Activated CD4-positive, CD25-positive, alpha-beta regulatory T cell treated with anti-CD3 and anti-CD28 coated beads, Interleukin-2, amount 50 U/mL, for 24 hours (primary cell): Measurements from ENCODE around the gene CSHL1.

Experiments
- ATAC-seq, 2 donors: fragments of 150-1000 bp; cut with Tn5 transposase; one replicate each; pipeline ENCODE4 v1.10.0; 2021; ENCODE audit warnings: mild to moderate bottlenecking in 1 of 2, moderate library complexity in 1 of 2

The CSHL1 gene

GRCh38 chr17:63911041-63911635 is at the start of gene CSHL1:
Gene CSHL1 (minus strand): TSS chr17:63911258. CDS start chr17:63911196, 62 bp downstream.
- ATAC-seq = no peak

GRCh38 chr17:63960430-63960829 is 49.4 kb upstream of the CSHL1 start:
- ATAC-seq = no peak

GRCh38 chr17:63960006-63960405 is 48.9 kb upstream of the CSHL1 start:
- ATAC-seq = no peak

GRCh38 chr17:63956296-63956920 is 45.4 kb upstream of the CSHL1 start:
- ATAC-seq = no peak

- ATAC-seq = no peak
These were observed 44.7 kb upstream of the CSHL1 start for GRCh38 chr17:63955791-63956190.

- no peak for ATAC-seq
These were observed 44.2 kb upstream of the CSHL1 start for GRCh38 chr17:63955232-63955631.

- ATAC-seq = peak; percentile 68 to 69
These were observed 43.5 kb upstream of the CSHL1 start for GRCh38 chr17:63954402-63955063.

- no peak for ATAC-seq
These were observed 40.2 kb upstream of the CSHL1 start for GRCh38 chr17:63950940-63951907.

- no peak for ATAC-seq
These were observed 38.7 kb upstream of the CSHL1 start for GRCh38 chr17:63949576-63950250.

GRCh38 chr17:63948521-63948920 is 37.5 kb upstream of the CSHL1 start:
- no peak for ATAC-seq

GRCh38 chr17:63947711-63948330 is 36.8 kb upstream of the CSHL1 start:
- ATAC-seq = no peak

- peak; percentile 80 to 83 for ATAC-seq
These were observed 35.6 kb upstream of the CSHL1 start for GRCh38 chr17:63946440-63947363.

- no peak for ATAC-seq
These were observed 34.9 kb upstream of the CSHL1 start for GRCh38 chr17:63945784-63946439.

GRCh38 chr17:63944736-63945499 is 33.9 kb upstream of the CSHL1 start:
- ATAC-seq = no peak

GRCh38 chr17:63943745-63944144 is 32.7 kb upstream of the CSHL1 start:
- no peak for ATAC-seq

- ATAC-seq = no peak
These were observed 31.4 kb upstream of the CSHL1 start for GRCh38 chr17:63942309-63942985.

GRCh38 chr17:63941751-63942150 is 30.7 kb upstream of the CSHL1 start:
- ATAC-seq = no peak

GRCh38 chr17:63941162-63941561 is 30.1 kb upstream of the CSHL1 start:
- no peak for ATAC-seq

- no peak for ATAC-seq
These were observed 29.5 kb upstream of the CSHL1 start for GRCh38 chr17:63940584-63940983.
